NCI-H2196 treated with DMSO at 0.1 percent for 48 hours (cell line): ENCODE results near the gene NT5C2.

Experiments
- DNase-seq: peaks from one replicate; lab custom pipeline; 2025; ENCODE audit not compliant: unreplicated experiment; lab: John Stamatoyannopoulos, UW

The NT5C2 gene

GRCh38 chr10:103125323-103126267, 67.5 kb downstream of the NT5C2 start:
- DNase-seq = no peak

GRCh38 chr10:103124420-103125096, 68.5 kb downstream of the NT5C2 start:
- no peak for DNase-seq

- DNase-seq = no peak
These were observed 69.6 kb downstream of the NT5C2 start for GRCh38 chr10:103123282-103124024.

- no peak for DNase-seq
These were observed 71.9 kb downstream of the NT5C2 start for GRCh38 chr10:103120977-103121735.

- no peak for DNase-seq
These were observed 72.5 kb downstream of the NT5C2 start for GRCh38 chr10:103120546-103120945.

- no peak for DNase-seq
These were observed 75.8 kb downstream of the NT5C2 start for GRCh38 chr10:103117247-103117646.

- DNase-seq = no peak
These were observed 78.2 kb downstream of the NT5C2 start for GRCh38 chr10:103114876-103115275.

- DNase-seq = no peak
These were observed 80.9 kb downstream of the NT5C2 start for GRCh38 chr10:103111918-103112877.

- DNase-seq = no peak
These were observed 81.8 kb downstream of the NT5C2 start for GRCh38 chr10:103111031-103111917.

GRCh38 chr10:103110407-103110806, 82.7 kb downstream of the NT5C2 start:
- DNase-seq = no peak

- no peak for DNase-seq
These were observed 83.3 kb downstream of the NT5C2 start for GRCh38 chr10:103109821-103110220.

GRCh38 chr10:103106539-103106938, 86.5 kb downstream of the NT5C2 start:
- no peak for DNase-seq

GRCh38 chr10:103105462-103105861, 87.6 kb downstream of the NT5C2 start:
- no peak for DNase-seq

- no peak for DNase-seq
These were observed 88.4 kb downstream of the NT5C2 start for GRCh38 chr10:103104721-103105120.

- DNase-seq = no peak
These were observed 89.1 kb downstream of the NT5C2 start for GRCh38 chr10:103103989-103104388.

- no peak for DNase-seq
These were observed 90.9 kb downstream of the NT5C2 start for GRCh38 chr10:103102195-103102594.

GRCh38 chr10:103100620-103101019, 92.5 kb downstream of the NT5C2 start:
- no peak for DNase-seq

GRCh38 chr10:103098240-103098639, 94.8 kb downstream of the NT5C2 start:
- DNase-seq = no peak

- DNase-seq = no peak
These were observed 96.9 kb downstream of the NT5C2 start for GRCh38 chr10:103096130-103096529.
